ENCODE results near the gene JPT1.
A peak's percentile ranks its signal among the peaks of the same experiment; 100 is the strongest.
"Not testable (repeated sequence)": the region's sequence is repeated elsewhere in the genome, so short reads cannot be mapped to it uniquely, and the experiment has no call there.

JPT1 gene

GRCh38 chr17:75155191-75155601 lies 884 bp upstream of the JPT1 start:
- no peak for DNase-seq

- peak; percentile 8 for DNase-seq
These were observed 525 bp downstream of the JPT1 start for GRCh38 chr17:75153780-75154194.

GRCh38 chr17:75152922-75153779 lies 1.2 kb downstream of the JPT1 start:
- no peak for DNase-seq

- no peak for DNase-seq
These were observed 1.8 kb downstream of the JPT1 start for GRCh38 chr17:75152523-75152921.

GRCh38 chr17:75151930-75152329 lies 2.4 kb downstream of the JPT1 start:
- no peak for DNase-seq

GRCh38 chr17:75147878-75148546 lies 6.3 kb downstream of the JPT1 start:
- no peak for DNase-seq

- DNase-seq: no peak
These were observed 7.7 kb downstream of the JPT1 start for GRCh38 chr17:75146592-75146991.

- DNase-seq: no peak
These were observed 9.3 kb downstream of the JPT1 start for GRCh38 chr17:75144816-75145512.

- no peak for DNase-seq
These were observed 11.9 kb downstream of the JPT1 start for GRCh38 chr17:75142236-75142971.

- DNase-seq: no peak
These were observed 15.8 kb downstream of the JPT1 start for GRCh38 chr17:75138519-75138918.

GRCh38 chr17:75137762-75138161 lies 16.6 kb downstream of the JPT1 start:
- DNase-seq: not testable (repeated sequence)

- no peak for DNase-seq
These were observed 18.4 kb downstream of the JPT1 start for GRCh38 chr17:75135946-75136345.

- no peak for DNase-seq
These were observed 18.9 kb downstream of the JPT1 start for GRCh38 chr17:75135452-75135851.

GRCh38 chr17:75133607-75134347 lies 20.5 kb downstream of the JPT1 start:
- not testable (repeated sequence) for DNase-seq

GRCh38 chr17:75133001-75133400 lies 21.3 kb downstream of the JPT1 start:
- no peak for DNase-seq

GRCh38 chr17:75132018-75133000 lies 22.0 kb downstream of the JPT1 start:
- not testable (repeated sequence) for DNase-seq

GRCh38 chr17:75131278-75132017 lies 22.9 kb downstream of the JPT1 start, which contains the start of gene NT5C:
Gene NT5C (minus strand): TSS chr17:75131742. CDS start chr17:75131707, 35 bp downstream.
- peak; percentile 62 for DNase-seq

- peak; percentile 32 for DNase-seq
These were observed 23.6 kb downstream of the JPT1 start for GRCh38 chr17:75130632-75131277.

GRCh38 chr17:75130059-75130631 lies 24.2 kb downstream of the JPT1 start:
- DNase-seq: no peak
